GM23338 (cell line): ENCODE results near the gene PIP5K1C. TPM values are rescaled to one million over a fixed set of nuclear protein-coding genes. Genes with fewer than 3 reads are reported as not detected.

Experiments
- ATAC-seq: fragments of 200-7000 bp; cut with Tn5 transposase; 3 replicates; pipeline ENCODE4 v1.9.1; 2020
- DNase-seq: peaks from one replicate; pipeline ENCODE4 v3.0.0-alpha.2; 2015; ENCODE audit warnings: low spot score
- H2AFZ ChIP-seq: fragments of 200-600 bp; sonication (generic); 2 replicates; pipeline ENCODE4 v1.8.0; 2016; ENCODE audit warnings: antibody characterized with exemption, mild to moderate bottlenecking, moderate library complexity
- H3F3A ChIP-seq: fragments of 200-600 bp; sonication (generic); replicated peaks from 2 replicates; pipeline ENCODE4 v1.8.0; 2017; ENCODE audit warnings: antibody characterized with exemption, mixed run types, low read depth
- H3K27ac ChIP-seq: fragments of 200-600 bp; sonication (generic); 2 replicates; pipeline ENCODE4 v1.6.1; 2016; ENCODE audit warnings: low read depth
- H3K27me3 ChIP-seq: fragments of 200-600 bp; sonication (generic); 2 replicates; pipeline ENCODE4 v1.8.0; 2016; ENCODE audit warnings: mild to moderate bottlenecking, mixed run types, moderate library complexity; ENCODE audit not compliant: insufficient read depth
- H3K36me3 ChIP-seq: fragments of 200-600 bp; sonication (generic); 2 replicates; pipeline ENCODE4 v1.8.0; 2016; ENCODE audit warnings: mild to moderate bottlenecking; ENCODE audit not compliant: insufficient read depth
- H3K4me1 ChIP-seq: fragments of 200-600 bp; sonication (generic); 2 replicates; pipeline ENCODE4 v1.8.0; 2016; ENCODE audit warnings: mild to moderate bottlenecking, moderate library complexity; ENCODE audit not compliant: insufficient read depth
- H3K4me2 ChIP-seq: fragments of 200-600 bp; sonication (generic); 2 replicates; pipeline ENCODE4 v1.7.1; 2017; ENCODE audit warnings: mixed run types
- H3K4me3 ChIP-seq: fragments of 200-600 bp; sonication (generic); 2 replicates; pipeline ENCODE4 v1.6.1; 2016; ENCODE audit warnings: mixed run types
- H3K79me2 ChIP-seq: fragments of 200-600 bp; sonication (generic); replicated peaks from 2 replicates; pipeline ENCODE4 v1.8.0; 2017; ENCODE audit warnings: mild to moderate bottlenecking; ENCODE audit not compliant: insufficient read depth
- H3K9me2 ChIP-seq: fragments of 200-600 bp; sonication (generic); 2 replicates; pipeline ENCODE4 v1.8.0; 2017; ENCODE audit not compliant: insufficient read depth
- H4K20me1 ChIP-seq: fragments of 200-600 bp; sonication (generic); replicated peaks from 2 replicates; pipeline ENCODE4 v1.8.0; 2017; ENCODE audit warnings: mild to moderate bottlenecking; ENCODE audit not compliant: insufficient read depth
- H3K27ac Mint-ChIP-seq: 2 replicates; pipeline ENCODE4 v1.8.0; 2020; ENCODE audit warnings: inconsistent platforms, mild to moderate bottlenecking, moderate library complexity, mixed read lengths
- H3K27me3 Mint-ChIP-seq: 3 replicates; pipeline ENCODE4 v1.8.0; 2022; ENCODE audit warnings: low read depth, mild to moderate bottlenecking, moderate library complexity, mixed read lengths, inconsistent platforms; ENCODE audit not compliant: insufficient read depth, poor library complexity
- H3K36me3 Mint-ChIP-seq: 3 replicates; pipeline ENCODE4 v1.8.0; 2021; ENCODE audit warnings: low read depth, mild to moderate bottlenecking, inconsistent platforms, moderate library complexity, mixed read lengths
- H3K4me1 Mint-ChIP-seq: 3 replicates; pipeline ENCODE4 v1.8.0; 2020; ENCODE audit warnings: mild to moderate bottlenecking, inconsistent platforms, mixed read lengths
- H3K4me3 Mint-ChIP-seq: 3 replicates; pipeline ENCODE4 v1.8.0; 2021; ENCODE audit warnings: moderate library complexity, mild to moderate bottlenecking, inconsistent platforms, mixed read lengths
- H3K9me3 Mint-ChIP-seq: 3 replicates; pipeline ENCODE4 v1.8.0; 2020; ENCODE audit warnings: moderate library complexity, mild to moderate bottlenecking, inconsistent platforms, mixed read lengths
- CREB1 ChIP-seq: fragments of 250-450 bp; sonication (Bioruptor Pico); IDR thresholded peaks from 2 replicates; pipeline ENCODE4 v1.5.0; 2020; ENCODE audit warnings: low read depth, mild to moderate bottlenecking, moderate library complexity
- EZH2 ChIP-seq: fragments of 200-600 bp; sonication (generic); IDR thresholded peaks from one replicate; pipeline ENCODE4 v1.8.0; 2017; ENCODE audit warnings: antibody characterized with exemption, mild to moderate bottlenecking, low read depth; ENCODE audit not compliant: unreplicated experiment
- EZH2phosphoT487 ChIP-seq: fragments of 200-600 bp; sonication (generic); IDR thresholded peaks from one replicate; pipeline ENCODE4 v1.8.1; 2018; ENCODE audit warnings: antibody characterized with exemption; ENCODE audit not compliant: unreplicated experiment
- NANOG ChIP-seq: IDR thresholded peaks from 2 replicates; pipeline ENCODE4 v1.6.1; 2016; ENCODE audit warnings: antibody characterized with exemption, borderline replicate concordance
- ZNF114 ChIP-seq: fragments of 250-450 bp; sonication (Bioruptor Pico); IDR thresholded peaks from 2 replicates; pipeline ENCODE4 v1.5.0; 2020; ENCODE audit warnings: mild to moderate bottlenecking, moderate library complexity
- ZNF331 ChIP-seq: fragments of 250-450 bp; sonication (Bioruptor Pico); IDR thresholded peaks from 2 replicates; pipeline ENCODE4 v1.5.0; 2020; ENCODE audit warnings: low read depth, mild to moderate bottlenecking, moderate library complexity
- ZNF462 ChIP-seq: fragments of 250-450 bp; sonication (Bioruptor Pico); IDR thresholded peaks from 2 replicates; pipeline ENCODE4 v1.5.0; 2020; ENCODE audit warnings: mild to moderate bottlenecking, moderate library complexity
- polyA plus RNA-seq: library from polyadenylated mRNA; unstranded; fragments of >200 nt; fragmentation: Nextera tagmentation; extraction: Ambion mirVana; gene quantifications from 2 replicates; pipeline ENCODE4 v1.2.1, GENCODE V29; 2016
- total RNA-seq: library from RNA; depleted of rRNA; stranded (reverse); fragments of >200 nt; shearing (Covaris generic); gene quantifications from 2 replicates; pipeline ENCODE4 v1.2.3, GENCODE V29; 2014

Gene PIP5K1C
- total and polyA plus RNA-seq, 2 experiments from 2014 or later: 11.8 to 46.7 TPM

- ATAC-seq: no peak
- Histone ChIP-seq H2AFZ (no peak overlapping the region), H3K9me2 (no peaks in the 10 kb centered on the region), H3K27ac (no peak overlapping the region), H3K36me3 (no peaks in the 10 kb centered on the region; the same call in 1 of the 2 replicates), H3K4me3 (no peak overlapping the region), H3K27me3 (no peaks in the 10 kb centered on the region), H3K79me2 (no peaks in the 10 kb centered on the region), H3K4me2 (no peak overlapping the region), H3F3A (no peaks in the 10 kb centered on the region), H3K4me1 (no peaks in the 10 kb centered on the region), H4K20me1 (no peaks in the 10 kb centered on the region)
- Mint-ChIP-seq H3K4me1 (no peaks in the 10 kb centered on the region), H3K27ac (no peak overlapping the region), H3K9me3 (no peaks in the 10 kb centered on the region), H3K4me3 (no peak overlapping the region), H3K36me3 (peaks cover 13% of the 10 kb centered on the region), H3K27me3 (peaks cover 5% of the 10 kb centered on the region)
- DNase-seq: no peak
- no peak for TF ChIP-seq CREB1
- no peak for TF ChIP-seq EZH2
- no peak for TF ChIP-seq EZH2phosphoT487
- TF ChIP-seq ZNF114: no peak
- no peak for TF ChIP-seq ZNF331 (CRISPR knock-in tag)
- no peak for TF ChIP-seq ZNF462 (CRISPR knock-in tag)
These were observed 63.3 kb downstream of the PIP5K1C start for GRCh38 chr19:3636962-3637361.

- ATAC-seq (no peak), DNase-seq (no peak)
- H3K4me2 ChIP-seq: no peak overlapping the region
- H3F3A ChIP-seq: no peaks in the 10 kb centered on the region
- Mint-ChIP-seq H3K27ac (no peak overlapping the region), H3K4me3 (no peak overlapping the region), H3K4me1 (no peaks in the 10 kb centered on the region), H3K27me3 (peaks cover 5% of the 10 kb centered on the region), H3K36me3 (peaks cover 13% of the 10 kb centered on the region), H3K9me3 (no peaks in the 10 kb centered on the region)
- no peak overlapping the region for H3K4me3 ChIP-seq
- TF ChIP-seq NANOG: no peak
- TF ChIP-seq EZH2: no peak
- H3K79me2 ChIP-seq: no peaks in the 10 kb centered on the region
- H3K27ac ChIP-seq: no peak overlapping the region
- no peaks in the 10 kb centered on the region for H3K4me1 ChIP-seq
- H3K9me2 ChIP-seq: no peaks in the 10 kb centered on the region
- no peaks in the 10 kb centered on the region for H3K27me3 ChIP-seq
- H2AFZ ChIP-seq: no peak overlapping the region
- H3K36me3 ChIP-seq: no peaks in the 10 kb centered on the region
- no peaks in the 10 kb centered on the region for H4K20me1 ChIP-seq
These were observed 63.8 kb downstream of the PIP5K1C start for GRCh38 chr19:3636506-3636905.
